ENCODE measurements around the gene CZIB.
"Not testable (repeated sequence)": the region's sequence is repeated elsewhere in the genome, so short reads cannot be mapped to it uniquely, and the experiment has no call there.

CZIB gene

DNA sequence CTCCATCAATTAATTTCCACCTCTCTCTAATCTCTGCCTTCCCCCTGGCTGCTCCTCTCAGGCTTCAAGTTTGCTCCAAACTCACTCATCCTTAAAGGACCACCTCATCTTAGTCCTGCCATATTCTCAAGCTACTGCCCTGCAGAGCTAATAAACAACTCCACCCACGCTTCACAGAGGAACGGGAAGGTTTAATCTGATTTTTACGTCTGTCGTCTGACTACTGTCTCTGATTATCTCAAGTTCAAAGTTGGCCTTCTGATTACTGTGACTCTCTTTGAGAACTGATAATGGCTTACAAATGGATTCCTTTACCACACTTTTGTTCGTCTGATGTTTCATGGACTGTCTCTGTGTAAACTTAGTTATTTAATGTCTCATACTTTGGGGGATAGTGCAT is 31.4 kb downstream of the CZIB start:
- no peak for DNase-seq (ENCODE audit: low read depth in 3 of 3)

GRCh38 chr1:53188099-53188498 is 32.3 kb downstream of the CZIB start:
- no peak for DNase-seq (ENCODE audit: low read depth in 3 of 3)

DNA sequence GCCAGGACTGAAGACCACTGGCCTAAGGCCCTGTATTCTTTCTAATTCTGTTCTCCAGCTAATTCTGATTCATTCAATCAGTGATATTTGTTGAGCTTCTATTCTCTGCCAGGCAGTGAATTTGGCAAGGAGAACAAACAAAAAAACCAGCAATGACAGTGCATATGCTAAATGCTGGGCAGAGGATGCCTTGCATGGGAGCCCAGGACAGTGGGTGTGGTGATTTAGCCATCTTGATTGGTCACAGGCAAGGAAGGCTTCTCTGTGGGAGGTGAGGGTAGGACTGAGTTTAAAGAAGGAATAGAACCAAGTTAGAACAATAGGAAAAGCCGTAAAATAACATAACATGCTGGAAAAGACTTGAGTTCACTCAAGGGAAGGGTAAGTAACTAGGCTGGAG is 33.0 kb downstream of the CZIB start:
- DNase-seq (ENCODE audit: low read depth in 3 of 3): no peak

DNA sequence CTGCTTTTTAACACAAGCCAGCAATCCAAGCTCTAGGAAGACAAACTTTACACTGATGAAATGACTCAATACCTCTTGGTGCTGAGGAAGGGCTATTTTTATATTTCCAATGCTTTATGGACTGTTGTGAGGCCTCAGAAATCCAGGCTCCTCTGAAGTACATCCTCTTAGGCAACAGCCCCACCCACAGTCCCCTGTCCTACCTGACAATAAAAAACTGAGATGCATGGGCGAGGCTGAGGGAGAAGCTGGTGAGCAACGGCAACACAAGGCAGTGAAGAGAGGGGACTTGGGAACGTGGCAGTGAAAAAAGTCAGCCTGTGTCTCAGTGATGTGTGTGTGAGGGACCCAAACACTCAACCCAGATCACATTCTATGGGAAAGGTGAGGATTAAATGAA is 33.9 kb downstream of the CZIB start:
- no peak for DNase-seq (ENCODE audit: low read depth in 3 of 3)

- DNase-seq (ENCODE audit: low read depth in 3 of 3): not testable (repeated sequence)
Measured at GRCh38 chr1:53185955-53186297, 34.5 kb downstream of the CZIB start.

GRCh38 chr1:53183095-53183990 is 37.1 kb downstream of the CZIB start:
- DNase-seq (ENCODE audit: low read depth in 3 of 3): no peak

DNA sequence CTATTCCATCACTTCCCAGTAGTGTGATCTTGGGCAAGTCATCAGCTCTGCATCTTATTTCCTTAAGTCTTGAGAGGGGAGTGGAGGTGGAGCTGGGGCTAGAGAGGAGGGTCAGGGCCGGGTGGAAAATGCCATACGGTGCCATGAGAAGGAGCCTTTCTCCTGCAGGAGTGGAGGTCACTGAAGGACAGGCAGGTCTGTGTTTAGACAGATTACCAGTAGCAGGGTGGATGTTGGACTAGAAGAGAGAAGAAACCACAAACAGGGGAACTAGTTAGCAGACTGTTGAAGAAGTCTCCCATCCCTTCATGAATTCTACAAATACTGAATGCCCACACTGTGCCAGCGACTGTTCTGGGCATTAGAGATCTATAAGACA is 37.7 kb downstream of the CZIB start:
- no peak for DNase-seq (ENCODE audit: low read depth in 3 of 3)

- DNase-seq (ENCODE audit: low read depth in 3 of 3): peak; percentile 55 to 81 (median 69)
Measured at GRCh38 chr1:53182111-53182593, 38.3 kb downstream of the CZIB start.

- DNase-seq (ENCODE audit: low read depth in 3 of 3): no peak
Measured at GRCh38 chr1:53180951-53181350, 39.5 kb downstream of the CZIB start.

- DNase-seq (ENCODE audit: low read depth in 3 of 3): no peak
Measured at GRCh38 chr1:53180226-53180625, 40.2 kb downstream of the CZIB start.

GRCh38 chr1:53176452-53177208 is 43.8 kb downstream of the CZIB start:
- DNase-seq (ENCODE audit: low read depth in 3 of 3): no peak

DNA sequence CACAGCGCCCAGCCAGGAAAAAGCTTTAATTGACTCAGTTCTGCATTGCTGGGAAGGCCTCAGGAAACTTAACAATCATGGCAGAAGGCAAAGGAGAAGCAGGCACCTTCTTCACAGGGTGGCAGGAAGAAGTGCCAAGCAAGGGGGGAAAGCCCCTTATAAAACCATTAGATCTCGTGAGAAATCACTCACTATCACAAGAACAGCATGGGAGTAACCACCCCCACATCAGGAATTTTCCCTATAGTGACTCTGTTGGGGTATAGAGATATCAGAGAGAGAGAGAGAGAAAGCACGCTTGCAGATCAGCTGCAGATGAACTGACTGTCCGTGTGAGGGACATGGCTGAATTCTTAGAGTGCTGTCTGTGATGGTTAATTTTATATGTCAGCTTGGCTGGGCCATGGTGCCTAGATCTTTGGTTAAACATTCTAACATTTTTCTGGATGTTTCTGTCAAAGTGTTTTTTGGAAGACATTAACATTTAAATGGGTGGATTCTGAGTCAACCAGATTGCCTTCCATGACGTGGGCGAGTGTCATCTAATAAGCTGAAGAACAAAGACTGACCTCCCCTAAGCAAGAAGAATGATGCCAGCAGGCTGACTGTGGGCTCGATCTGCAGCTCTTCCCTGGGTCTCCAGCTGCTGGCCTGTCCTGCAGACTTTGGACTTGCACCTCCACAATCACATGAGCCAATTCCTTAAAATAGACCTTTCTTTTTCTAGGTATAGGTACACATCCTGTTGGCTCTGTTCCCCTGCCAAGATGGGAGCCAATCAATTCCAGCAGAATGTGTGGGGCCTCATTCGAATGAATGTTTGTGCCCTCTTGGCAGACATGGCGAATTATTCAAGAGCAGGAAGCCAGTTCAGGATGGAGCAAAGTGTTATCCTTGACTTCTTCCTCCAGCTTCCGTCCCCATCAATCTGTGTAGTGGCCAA is 45.2 kb downstream of the CZIB start:
- no peak for DNase-seq (ENCODE audit: low read depth in 3 of 3)

GRCh38 chr1:53172426-53173128 is 47.9 kb downstream of the CZIB start:
- DNase-seq (ENCODE audit: low read depth in 3 of 3): no peak

DNA sequence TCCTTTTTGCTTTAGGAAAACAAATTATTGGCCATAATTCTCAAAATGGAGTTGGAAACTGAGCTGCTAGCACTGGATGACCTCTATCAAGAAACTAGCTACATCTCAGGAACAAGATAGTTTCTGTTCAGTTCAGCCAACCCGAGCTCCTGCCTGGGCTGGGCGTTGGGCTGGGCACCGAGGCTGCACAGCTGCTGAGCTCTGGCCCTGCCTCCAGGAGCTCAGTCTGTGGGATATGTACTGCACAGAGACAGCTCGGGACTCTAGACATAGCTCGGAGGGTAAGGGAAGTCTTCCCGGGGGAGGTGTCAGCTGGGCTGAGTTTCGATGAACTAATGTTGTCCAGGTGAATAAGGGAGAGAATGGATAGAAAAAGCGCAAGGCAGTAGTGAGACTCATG is 53.5 kb downstream of the CZIB start:
- no peak for DNase-seq (ENCODE audit: low read depth in 3 of 3)

- DNase-seq (ENCODE audit: low read depth in 3 of 3): no peak
Measured at GRCh38 chr1:53166366-53166765, 54.1 kb downstream of the CZIB start.

DNA sequence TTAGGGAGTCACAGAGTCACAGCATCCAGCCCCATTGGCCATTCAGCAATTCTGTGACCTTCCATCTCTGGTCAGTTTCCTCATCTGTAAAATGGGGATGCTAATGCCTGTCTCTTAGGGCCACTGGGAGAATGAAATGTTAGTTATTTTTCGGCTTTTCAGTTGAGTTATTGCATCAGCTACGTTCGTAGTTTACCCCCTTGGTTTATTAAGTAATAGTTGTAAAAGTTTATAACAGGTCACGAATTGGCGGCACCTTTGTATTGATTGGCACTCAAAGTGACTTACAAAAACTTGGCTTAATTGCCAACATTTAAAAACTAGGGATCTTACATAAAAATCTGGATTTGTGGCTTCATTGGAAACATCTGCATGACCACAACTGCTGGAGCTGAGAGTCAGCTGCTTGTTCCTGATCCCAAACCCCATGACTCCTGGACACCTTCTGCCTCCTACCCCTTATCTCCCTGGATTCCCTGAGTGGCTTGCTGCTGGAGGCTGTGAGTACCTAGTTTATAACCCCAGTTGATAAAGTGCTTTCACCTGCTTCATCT is 54.9 kb downstream of the CZIB start:
- DNase-seq (ENCODE audit: low read depth in 3 of 3): no peak
